GM04503 (cell line): ENCODE measurements around the gene RPL11.
"Not testable (repeated sequence)": the region's sequence is repeated elsewhere in the genome, so short reads cannot be mapped to it uniquely, and the experiment has no call there.

Experiments used
- DNase-seq: peaks from one replicate; pipeline ENCODE4 v3.0.0-alpha.2; 2012; ENCODE audit warnings: low read depth

Gene RPL11

DNA sequence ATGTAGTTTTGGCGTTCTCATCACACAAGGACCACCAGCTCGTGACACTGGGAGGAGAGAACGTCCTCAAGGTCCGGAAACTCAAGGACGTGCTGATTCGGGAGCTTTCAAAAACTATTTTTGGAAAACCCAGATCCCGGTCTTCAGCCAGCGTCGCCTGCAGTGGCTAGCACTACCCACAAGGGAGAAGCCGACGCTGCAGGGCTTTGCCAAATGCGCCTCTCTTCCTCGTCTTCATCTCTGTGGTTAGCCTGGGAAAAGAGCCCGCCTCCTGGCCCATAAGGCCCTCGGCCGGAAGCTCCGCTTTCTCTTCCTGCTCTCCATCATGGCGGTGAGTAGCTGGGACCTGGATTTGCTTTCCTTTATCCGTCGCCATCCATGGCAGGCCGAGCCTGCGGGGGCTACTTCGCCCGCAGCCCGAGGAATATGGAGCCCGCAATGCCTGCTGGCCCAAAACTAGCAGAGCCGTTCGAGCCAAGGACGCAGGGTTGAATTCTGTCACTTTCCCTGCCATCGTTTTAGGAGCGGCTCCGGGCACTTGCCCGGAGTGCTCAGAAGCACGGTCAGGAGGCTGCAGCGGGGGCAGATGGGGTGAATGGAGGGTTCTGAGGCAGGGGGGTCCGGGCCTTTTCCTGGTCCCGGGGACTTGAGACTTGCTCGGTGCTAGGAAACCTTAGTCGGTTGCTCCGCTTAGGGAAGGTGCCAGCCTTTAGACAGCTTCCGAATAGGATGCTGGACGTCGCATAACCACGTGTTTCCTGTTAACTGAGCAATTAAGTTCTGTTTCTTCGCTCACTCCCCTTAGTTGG lies at the start of gene RPL11:
Gene RPL11 (plus strand): TSS at position 308 of the 809 bp plus-strand sequence. CDS start 18 bp downstream, at position 326.
- peak; percentile 68 for DNase-seq

GRCh38 chr1:23643736-23644554 lies 47.7 kb upstream of the RPL11 start:
- no peak for DNase-seq

- DNase-seq, result no peak
Measured at GRCh38 chr1:23644555-23644866, 47.1 kb upstream of the RPL11 start.

DNA sequence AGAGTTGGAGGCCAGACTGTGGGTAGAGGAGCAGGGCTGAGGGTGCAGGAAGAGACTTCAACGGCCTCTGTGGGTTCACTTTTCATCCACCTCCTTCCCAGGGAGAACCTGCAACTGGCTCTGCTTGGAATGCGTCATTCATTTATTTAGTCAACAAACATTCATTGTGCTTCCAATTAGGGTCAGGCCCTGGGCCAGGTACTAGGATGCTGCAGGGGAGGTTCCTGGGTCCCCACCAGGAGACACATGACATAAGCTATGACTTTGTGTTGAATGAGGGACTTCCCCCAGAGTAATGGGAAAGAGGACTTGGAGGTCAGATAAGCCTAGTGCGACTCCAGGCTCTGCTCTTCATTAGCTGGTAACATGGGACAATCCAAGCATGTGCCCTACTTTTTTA lies 46.3 kb upstream of the RPL11 start:
- no peak for DNase-seq

DNA sequence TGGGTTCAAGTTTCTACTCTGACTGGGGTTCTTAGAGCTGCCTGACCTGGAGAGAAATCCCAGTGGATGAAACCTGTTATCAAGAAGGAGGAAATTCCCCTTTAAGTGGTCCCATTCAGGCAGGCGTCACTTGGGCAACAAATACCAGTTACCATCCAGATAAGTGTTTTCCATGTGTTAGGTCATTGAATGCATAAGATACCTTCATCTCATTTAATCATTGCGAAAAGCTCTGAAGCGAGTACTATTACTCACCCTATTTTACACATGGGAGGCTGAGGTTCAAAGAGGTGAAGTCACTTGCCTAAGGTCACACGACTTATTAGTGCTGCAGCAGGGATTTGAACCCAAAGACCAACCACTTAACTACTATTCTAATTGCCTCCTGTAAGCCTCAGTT lies 45.5 kb upstream of the RPL11 start:
- no peak for DNase-seq

DNA sequence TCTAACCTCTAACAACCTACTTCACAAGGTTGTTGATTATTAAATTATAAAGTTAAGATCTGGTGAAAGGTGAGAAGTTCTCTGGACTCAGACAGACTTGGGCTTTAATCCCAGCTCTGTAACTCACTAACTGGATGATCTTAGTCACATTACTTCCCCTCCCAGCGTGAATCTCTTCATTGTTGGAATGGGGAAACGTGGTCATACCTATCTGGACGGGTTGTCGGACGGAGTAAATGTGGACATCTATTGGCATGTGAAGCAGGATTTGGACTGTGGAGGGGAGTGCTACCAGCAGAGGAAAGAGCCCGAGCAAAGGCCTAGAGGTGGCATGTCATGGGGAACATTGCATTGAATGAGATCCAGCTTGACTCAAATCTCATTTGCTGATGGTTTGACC lies 45.1 kb upstream of the RPL11 start:
- no peak for DNase-seq

- DNase-seq, result no peak
Measured at GRCh38 chr1:23648576-23648975, 43.0 kb upstream of the RPL11 start.

- not testable (repeated sequence) for DNase-seq
Measured at GRCh38 chr1:23649157-23649556, 42.4 kb upstream of the RPL11 start.

GRCh38 chr1:23650344-23650990 lies 41.1 kb upstream of the RPL11 start:
- DNase-seq, result no peak

DNA sequence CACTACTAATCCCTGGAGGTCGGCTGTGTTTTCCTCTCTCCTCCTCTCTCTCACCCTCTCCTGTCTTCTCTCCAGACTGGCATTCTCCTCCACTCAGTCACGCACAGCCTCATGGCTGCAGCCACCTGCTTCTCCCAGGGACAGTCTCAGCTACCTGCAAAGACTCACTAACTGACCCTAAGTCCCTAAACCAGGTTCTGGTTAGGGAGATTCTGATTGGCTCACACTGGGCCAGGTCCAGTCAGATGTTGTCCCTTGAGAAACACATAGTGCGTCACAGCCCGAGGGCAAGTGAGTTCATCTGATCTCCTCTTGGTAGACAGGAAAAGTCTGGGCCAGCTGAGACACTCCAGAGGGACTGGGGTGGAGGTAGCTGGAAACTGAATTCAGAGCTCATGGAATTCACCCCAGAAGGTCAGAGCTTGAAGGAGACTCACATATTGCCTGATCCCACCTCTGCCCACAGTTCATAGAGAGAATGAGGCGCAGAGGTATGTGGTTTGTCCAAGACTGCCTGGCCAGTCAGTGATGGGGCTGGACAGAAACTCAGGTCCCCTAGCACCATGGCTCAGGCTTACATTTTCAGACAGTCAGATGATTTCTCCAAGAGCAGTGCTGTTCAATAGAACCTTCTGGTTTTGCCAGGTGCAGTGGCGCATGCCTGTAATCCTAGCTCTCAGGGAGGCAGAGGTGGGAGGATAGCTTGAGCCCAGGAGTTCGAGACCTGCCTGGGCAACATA lies 40.4 kb upstream of the RPL11 start:
- no peak for DNase-seq

DNA sequence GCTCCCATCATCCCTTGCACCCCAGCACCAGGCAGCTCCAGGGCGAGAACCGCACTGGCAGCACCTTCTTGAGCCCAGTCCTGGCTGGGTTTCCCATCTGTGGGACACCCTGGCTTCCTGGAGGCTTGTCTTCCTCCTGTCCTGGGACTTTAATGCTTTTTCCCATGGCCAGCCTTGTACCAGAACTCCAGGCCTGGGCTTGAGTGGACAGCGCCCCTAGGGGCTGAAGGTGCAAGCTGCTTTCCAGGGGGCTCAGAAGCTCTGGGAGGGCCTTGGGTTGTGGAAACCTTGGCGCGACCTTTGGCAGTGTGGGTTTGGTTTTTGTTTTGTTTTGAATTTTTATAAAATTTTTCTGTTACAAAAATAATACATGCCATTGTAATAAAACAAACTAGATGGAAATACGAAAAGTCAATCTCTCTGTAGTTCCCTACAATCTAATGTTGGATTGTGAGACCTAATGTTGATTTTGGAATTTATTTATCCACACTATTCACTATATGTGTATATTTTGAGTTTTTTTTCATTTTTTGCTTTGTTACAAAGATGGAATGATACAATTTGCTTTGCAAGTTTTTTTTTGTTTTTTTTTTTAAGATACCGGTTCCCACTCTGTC lies 33.8 kb upstream of the RPL11 start:
- DNase-seq, result no peak

DNA sequence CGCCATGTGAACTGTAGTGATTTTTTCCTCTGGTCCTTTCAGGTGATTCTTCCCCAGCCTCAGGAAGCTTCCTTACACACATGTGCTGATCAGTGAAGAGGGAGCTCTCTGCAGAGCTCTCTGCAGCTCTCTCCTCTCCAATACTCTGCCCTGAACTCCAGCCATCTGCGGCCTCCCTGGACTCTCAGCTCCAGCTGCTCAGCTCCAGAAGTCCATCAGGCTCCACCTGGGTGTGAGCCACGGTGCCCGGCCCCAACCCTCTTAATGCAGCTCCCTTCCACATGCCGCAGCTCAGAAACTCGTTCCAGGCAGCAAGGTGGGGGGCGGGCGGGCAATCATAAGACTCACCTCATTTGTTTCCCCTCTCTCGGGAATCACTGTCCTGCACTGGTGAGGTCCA lies 30.9 kb upstream of the RPL11 start:
- no peak for DNase-seq

- no peak for DNase-seq
Measured at GRCh38 chr1:23661887-23662286, 29.7 kb upstream of the RPL11 start.

GRCh38 chr1:23664837-23665795 lies 26.5 kb upstream of the RPL11 start:
- DNase-seq, result peak; percentile 3

- DNase-seq, result no peak
Measured at GRCh38 chr1:23667411-23667810, 24.2 kb upstream of the RPL11 start.

GRCh38 chr1:23670709-23671108 lies 20.9 kb upstream of the RPL11 start:
- DNase-seq, result no peak

DNA sequence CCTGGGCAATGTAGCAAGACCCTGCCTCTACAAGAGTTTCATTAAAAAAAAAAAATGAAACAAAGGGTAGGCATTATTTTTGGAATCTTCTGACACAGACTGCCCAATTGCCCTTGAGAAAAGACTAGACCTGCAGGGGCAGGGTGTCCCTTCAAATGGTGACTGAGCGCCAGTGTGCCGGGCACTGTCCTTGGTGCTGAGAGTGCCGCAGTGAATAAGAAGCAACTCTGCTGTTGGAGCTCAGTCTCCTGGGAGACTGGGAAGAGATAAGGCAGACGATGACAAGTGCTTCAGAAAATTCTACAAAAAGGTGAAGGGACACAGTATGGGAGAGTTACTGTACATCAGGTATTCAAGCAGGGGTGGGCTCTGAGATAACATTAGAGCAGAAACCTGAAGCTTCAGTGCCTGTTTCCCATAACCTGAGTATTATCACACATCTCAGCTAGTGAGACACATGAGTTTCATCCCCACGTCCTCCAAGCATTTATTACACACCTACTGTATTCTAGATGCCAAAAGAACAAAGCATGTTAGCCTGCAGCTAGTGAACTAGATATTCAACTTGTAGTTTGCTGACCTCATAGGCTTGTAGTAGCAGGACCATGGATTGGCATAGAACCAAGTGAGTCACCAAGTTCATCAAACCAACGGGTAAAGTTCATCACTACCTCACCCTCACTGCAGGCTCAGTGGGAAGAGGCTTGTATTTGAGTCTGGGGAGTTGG lies 18.4 kb upstream of the RPL11 start:
- peak; percentile 8 for DNase-seq

GRCh38 chr1:23679815-23680214 lies 11.8 kb upstream of the RPL11 start:
- no peak for DNase-seq

DNA sequence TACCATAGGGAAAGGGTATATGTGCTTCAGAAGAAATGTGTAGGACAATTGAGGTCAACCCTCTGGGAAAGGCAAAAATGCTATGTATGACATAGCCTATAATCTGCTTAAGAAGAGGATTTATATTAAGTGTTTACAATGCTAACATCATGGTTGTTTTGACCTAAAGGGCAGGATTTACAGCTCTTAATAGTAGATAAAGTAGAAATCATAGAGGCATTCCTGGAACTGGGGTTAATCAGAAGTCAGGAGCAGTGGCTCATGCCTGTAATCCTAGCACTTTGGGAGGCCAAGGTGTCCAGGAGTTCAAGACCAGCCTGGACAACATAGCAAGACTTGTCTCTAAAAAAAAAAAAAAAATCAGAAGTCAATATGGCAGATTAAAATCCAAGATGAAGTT lies 8.7 kb upstream of the RPL11 start:
- no peak for DNase-seq

DNA sequence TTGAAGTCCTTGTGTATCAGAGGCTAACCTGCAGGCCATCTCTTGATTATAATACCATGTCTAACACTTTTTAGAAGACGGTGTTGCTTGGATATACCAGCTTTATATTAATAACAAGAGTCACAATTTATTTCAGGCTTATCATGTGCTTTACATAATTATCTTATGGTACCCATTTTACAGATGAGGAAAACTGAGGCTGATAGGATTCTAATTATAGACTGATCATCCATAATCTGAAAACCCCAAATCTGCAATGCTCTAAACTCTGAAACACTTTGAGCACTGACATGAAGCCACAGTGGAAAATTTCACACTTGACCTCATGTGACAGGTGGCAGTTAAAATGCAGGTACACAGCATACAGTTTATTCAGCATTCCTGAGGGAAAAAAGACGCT lies 7.2 kb upstream of the RPL11 start:
- no peak for DNase-seq
